GM12878 (cell line): ENCODE data around the gene UBE2I. TPM values are rescaled to one million over a fixed set of nuclear protein-coding genes. Genes with fewer than 3 reads are reported as not detected.

Experiments
- ATAC-seq: fragments of 200-7000 bp; cut with Tn5 transposase; 3 replicates; pipeline ENCODE4 v1.9.1; 2020; ENCODE audit warnings: mild to moderate bottlenecking, moderate library complexity
- BruUV-seq: library from RNA; stranded (reverse); fragments of 400-500 nt; replicated peaks from 2 replicates; lab custom pipeline; 2021; lab: Mats Ljungman, UMichigan
- CTCF ChIA-PET: fragments of 300-600 bp; sonication (Branson Sonifier 250); formaldehyde crosslinking; extraction: SDS; loops from one replicate; lab custom pipeline; 2021; ENCODE audit warnings: inconsistent platforms; lab: Yijun Ruan, JAX
- POLR2A ChIA-PET: fragments of 350-600 bp; formaldehyde crosslinking; extraction: SDS; loops from one replicate; lab custom pipeline; 2021; ENCODE audit warnings: inconsistent platforms; lab: Charles Lee
- RAD21 ChIA-PET: fragments of 300-600 bp; sonication (Branson Sonifier 250); formaldehyde crosslinking; loops from one replicate; lab custom pipeline; 2023; ENCODE audit warnings: antibody characterized with exemption; ENCODE audit not compliant: unreplicated experiment; lab: Charles Lee
- SMC1A ChIA-PET: fragments of 300-600 bp; sonication (Branson Sonifier 250); formaldehyde crosslinking; loops from one replicate; lab custom pipeline; 2023; ENCODE audit not compliant: unreplicated experiment, uncharacterized antibody; lab: Charles Lee
- DNase-seq: peaks from one replicate; pipeline ENCODE4 v3.0.0-alpha.2; 2011; ENCODE audit warnings: low read depth, low spot score
- FAIRE-seq: peaks from 3 replicates; lab custom pipeline; 2011; peaks lifted over from hg19 to GRCh38; lab: Jason Lieb, UNC
- H2AFZ ChIP-seq: 2 replicates; pipeline ENCODE4 v1.6.0; 2011; ENCODE audit warnings: low read depth, low read length, control low read depth; ENCODE audit not compliant: control insufficient read depth
- H3K27ac ChIP-seq: 2 replicates; pipeline ENCODE4 v1.5.1; 2011; ENCODE audit warnings: control low read depth; ENCODE audit not compliant: control insufficient read depth, insufficient read depth
- H3K27me3 ChIP-seq, 2 experiments: replicated peaks in 1 of 2; 2 replicates each; pipeline versions ENCODE4 v1.6.0 to v1.6.1; 2011; ENCODE audit warnings: low read length in 1 of 2; ENCODE audit not compliant: control insufficient read depth in 2 of 2, insufficient read depth in 2 of 2
- H3K36me3 ChIP-seq, 2 experiments: 2 replicates each; pipeline ENCODE4 v1.5.1; 2011; ENCODE audit warnings: low read length in 1 of 2; ENCODE audit not compliant: control insufficient read depth in 2 of 2, insufficient read depth in 2 of 2
- H3K4me1 ChIP-seq: 2 replicates; pipeline ENCODE4 v1.6.1; 2011; ENCODE audit warnings: mild to moderate bottlenecking, low read length, moderate library complexity, mixed read lengths; ENCODE audit not compliant: control insufficient read depth, insufficient read depth
- H3K4me2 ChIP-seq: 2 replicates; pipeline ENCODE4 v1.6.0; 2011; ENCODE audit warnings: control low read depth; ENCODE audit not compliant: control insufficient read depth, insufficient read depth
- H3K4me3 ChIP-seq: fragments of 200-600 bp; sonication (generic); 2 replicates; pipeline ENCODE4 v1.5.1; 2016
- H3K79me2 ChIP-seq: 2 replicates; pipeline ENCODE4 v1.6.0; 2011; ENCODE audit warnings: low read length; ENCODE audit not compliant: control insufficient read depth, insufficient read depth
- H3K9ac ChIP-seq: 2 replicates; pipeline ENCODE4 v1.8.0; 2011; ENCODE audit warnings: low read length, control low read depth, mixed read lengths; ENCODE audit not compliant: control insufficient read depth, insufficient read depth
- H3K9me3 ChIP-seq: replicated peaks from 3 replicates; pipeline ENCODE4 v1.5.1; 2011; ENCODE audit warnings: mild to moderate bottlenecking, low read length; ENCODE audit not compliant: control insufficient read depth, insufficient read depth
- H4K20me1 ChIP-seq: 2 replicates; pipeline ENCODE4 v1.6.0; 2011; ENCODE audit not compliant: control insufficient read depth, insufficient read depth
- FOXM1 ChIP-seq: IDR thresholded peaks from 2 replicates; pipeline ENCODE4 v1.6.1; 2012; ENCODE audit warnings: low read depth, mild to moderate bottlenecking, inconsistent platforms, low read length, moderate library complexity
- KDM1A ChIP-seq: fragments of 200-600 bp; sonication (generic); IDR thresholded peaks from 2 replicates; pipeline ENCODE4 v1.6.1; 2016; ENCODE audit warnings: borderline replicate concordance
- POU2F2 ChIP-seq: IDR thresholded peaks from 3 replicates; pipeline ENCODE4 v1.6.1; 2011; ENCODE audit warnings: low read depth, mild to moderate bottlenecking, low read length, borderline replicate concordance
- WGBS: methylation state at CpG from one replicate; pipeline ENCODE4 v1.1.6; 2016; ENCODE audit warnings: low lambda C conversion rate; ENCODE audit not compliant: insufficient replicate concordance, insufficient coverage; ENCODE audit errors: missing lambda C conversion rate; 5-methylcytosine and 5-hydroxymethylcytosine counted together
- in situ Hi-C: fragments of 300-500 bp; cut with MboI; formaldehyde crosslinking; loops from 9 replicates; pipeline ENCODE4 v1.14.3; 2018; ENCODE audit warnings: mixed read lengths
- intact Hi-C: fragments of 100-400 bp; cut with micrococcal nuclease; formaldehyde crosslinking; loops from one replicate; pipeline ENCODE4 v1.14.2; 2022; ENCODE audit not compliant: unreplicated experiment
- polyA plus RNA-seq, 11 experiments: library from polyadenylated mRNA; depleted of rRNA in 4 of 11; unstranded in 6 of 11; stranded (reverse) in 5 of 11; fragments of >200 nt; fragmentation: Nextera tagmentation in 4 of 11; fragmentation: Illumina TruSeq in 1 of 11; extraction: Ambion mirVana in 4 of 11; extraction: Trizol in 1 of 11; gene quantifications; 1 replicate in 1 of 11; 2 replicates in 10 of 11; pipeline versions ENCODE4 v1.2.1 to v1.2.3, GENCODE V29; 2011 to 2016; ENCODE audit warnings: inconsistent platforms in 2 of 11, missing spikeins in 2 of 11, low read depth in 1 of 11
- total RNA-seq, 4 experiments: library from RNA; depleted of rRNA in 3 of 4; stranded (reverse); fragments of >200 nt in 3 of 4; fragmentation: Illumina TruSeq in 1 of 4; extraction: Trizol in 1 of 4; gene quantifications; 2 replicates each; pipeline versions ENCODE4 v1.2.1 to v1.2.3, GENCODE V29; 2013 to 2021
- TF ChIP-seq, protein P1 (sequence below): IDR thresholded peaks from 2 replicates; pipeline ENCODE4 v1.6.1; 2011; ENCODE audit warnings: borderline replicate concordance, low read depth, mild to moderate bottlenecking, moderate library complexity, mixed read lengths, low read length; ENCODE audit not compliant: insufficient read depth; ENCODE audit errors: extremely low read length

UBE2I gene
- total and polyA plus RNA-seq, 10 of the 15 experiments (the other 5 are each of a cell fraction or from before 2014, with no cell fraction given) = 47.5 to 243 (median 194) TPM

DNA sequence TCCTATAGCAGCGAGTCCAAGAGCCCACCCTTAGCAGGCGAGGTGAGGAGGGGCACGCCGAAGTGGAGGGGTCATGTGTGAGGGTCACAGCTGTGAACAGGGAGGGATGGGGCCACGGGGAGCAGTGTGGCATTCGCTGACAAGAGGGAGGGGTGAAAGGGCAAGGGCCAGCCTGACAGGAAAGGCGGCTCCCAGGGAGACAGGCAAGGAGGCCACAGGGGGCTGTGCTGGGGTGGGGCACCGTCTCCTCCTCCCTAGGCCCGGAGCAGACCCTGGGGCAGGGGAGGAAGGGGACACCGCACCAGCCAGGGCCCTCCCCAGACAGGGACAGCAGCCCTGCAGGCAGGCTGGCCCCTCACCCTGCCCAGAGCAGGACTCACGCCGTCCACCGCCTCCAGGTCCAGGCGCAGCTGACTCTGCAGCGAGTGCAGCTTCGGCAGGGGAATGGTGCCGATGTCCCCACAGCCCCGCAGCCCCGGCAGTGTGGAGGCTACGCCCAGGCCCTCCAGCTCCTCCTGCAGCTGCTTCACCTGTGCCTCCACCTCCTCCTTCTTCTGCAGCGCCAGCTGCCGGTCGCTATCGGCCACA lies 57.4 kb downstream of the UBE2I start:
- no peak overlapping the region for H3K4me3 ChIP-seq
- no peaks in the 10 kb centered on the region for H3K9me3 ChIP-seq
- in situ Hi-C loops (no loop called here), intact Hi-C loops (no loop called here)
- no peaks in the 10 kb centered on the region for H3K79me2 ChIP-seq
- ChIA-PET RAD21 (no interaction called here), SMC1A (no interaction called here), POLR2A (interaction anchor here (0.6 kb wide), 1 partner anchor 1222 kb away, joined by 3 read pairs; no protein-coding TSS in a partner anchor), CTCF (interaction anchor here (2.7 kb wide), 1 partner anchor 46 kb away, joined by 11 read pairs; no protein-coding TSS in a partner anchor)
- H3K27me3 ChIP-seq = no peaks in the 10 kb centered on the region
- no peak for FAIRE-seq
- H4K20me1 ChIP-seq = no peaks in the 10 kb centered on the region
- H2AFZ ChIP-seq = no peak overlapping the region
- DNase-seq = no peak
- H3K27ac ChIP-seq = no peak overlapping the region
- H3K4me2 ChIP-seq = no peak overlapping the region
- BruUV-seq = no TSS peak
- H3K9ac ChIP-seq = no peak overlapping the region
- H3K36me3 ChIP-seq = peaks cover 16 to 30% of the 10 kb centered on the region in 2 experiments
- WGBS = 91% methylated on average over 20 of the region's 24 CpGs
- H3K4me1 ChIP-seq = no peaks in the 10 kb centered on the region
- TF ChIP-seq, protein P1, sequence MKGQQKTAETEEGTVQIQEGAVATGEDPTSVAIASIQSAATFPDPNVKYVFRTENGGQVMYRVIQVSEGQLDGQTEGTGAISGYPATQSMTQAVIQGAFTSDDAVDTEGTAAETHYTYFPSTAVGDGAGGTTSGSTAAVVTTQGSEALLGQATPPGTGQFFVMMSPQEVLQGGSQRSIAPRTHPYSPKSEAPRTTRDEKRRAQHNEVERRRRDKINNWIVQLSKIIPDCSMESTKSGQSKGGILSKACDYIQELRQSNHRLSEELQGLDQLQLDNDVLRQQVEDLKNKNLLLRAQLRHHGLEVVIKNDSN = no peak
- TF ChIP-seq KDM1A (no peak), POU2F2 (no peak), FOXM1 (no peak)
- no peak for ATAC-seq
